ENCODE results near the gene GGTLC2.

GRCh38 chr22:22663861-22664800 is 19.7 kb downstream of the GGTLC2 start:
- TF ChIP-seq EP300 (IDR thresholded peaks at IDR 0.05): no peak
- TF ChIP-seq POLR2AphosphoS5 (IDR thresholded peaks at IDR 0.05): no peak
- no peak for TF ChIP-seq CTCF (IDR thresholded peaks at IDR 0.05)

Measured in stomach (tissue), 4 donors.